HG03159 (cell line): ENCODE measurements around the gene PRPH2.
"Not testable (repeated sequence)": the region's sequence is repeated elsewhere in the genome, so short reads cannot be mapped to it uniquely, and the experiment has no call there.

ENCODE experiments used
- ATAC-seq: cut with Tn5 transposase; IDR thresholded peaks from one replicate; pipeline ENCODE4 v1.9.1; 2021; ENCODE audit warnings: mild to moderate bottlenecking, moderate library complexity; ENCODE audit not compliant: unreplicated experiment

Gene PRPH2

DNA sequence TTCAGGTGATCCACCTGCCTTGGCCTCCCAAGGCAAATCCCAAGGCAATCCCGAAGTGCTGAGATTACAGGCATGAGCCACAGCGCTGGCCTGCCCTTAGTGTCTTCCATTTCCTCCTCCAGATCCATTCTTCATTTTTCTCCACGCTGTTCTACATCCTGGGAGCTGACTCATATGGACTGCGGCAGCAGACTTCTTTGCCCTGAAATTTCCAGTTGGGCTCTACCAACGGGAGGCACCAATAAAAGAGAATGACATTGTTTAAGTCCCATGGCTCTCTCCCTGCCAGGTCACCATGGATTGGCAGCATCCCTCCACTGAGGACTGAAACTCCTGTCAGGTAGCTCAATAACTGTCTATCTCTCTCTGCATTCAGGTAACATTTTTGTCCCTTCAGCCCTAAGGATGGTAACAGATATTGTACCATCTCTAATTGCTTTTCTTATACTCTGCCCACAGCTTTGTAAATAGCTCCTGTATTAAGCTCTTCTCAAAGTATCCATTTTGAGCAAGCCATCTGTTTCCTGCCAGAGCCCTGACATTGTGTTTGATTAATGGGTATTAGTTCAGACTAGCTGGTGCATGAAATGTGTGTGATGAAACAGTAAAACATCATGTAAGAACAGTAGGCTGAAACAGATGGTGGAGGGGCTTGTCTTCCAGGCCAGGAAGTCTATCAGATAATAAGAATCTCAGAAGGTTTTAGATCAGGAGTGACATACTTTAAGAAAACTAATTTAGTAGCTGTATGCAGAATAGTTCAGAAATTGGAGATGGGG is 19.9 kb upstream of the PRPH2 start:
- ATAC-seq, result no peak

DNA sequence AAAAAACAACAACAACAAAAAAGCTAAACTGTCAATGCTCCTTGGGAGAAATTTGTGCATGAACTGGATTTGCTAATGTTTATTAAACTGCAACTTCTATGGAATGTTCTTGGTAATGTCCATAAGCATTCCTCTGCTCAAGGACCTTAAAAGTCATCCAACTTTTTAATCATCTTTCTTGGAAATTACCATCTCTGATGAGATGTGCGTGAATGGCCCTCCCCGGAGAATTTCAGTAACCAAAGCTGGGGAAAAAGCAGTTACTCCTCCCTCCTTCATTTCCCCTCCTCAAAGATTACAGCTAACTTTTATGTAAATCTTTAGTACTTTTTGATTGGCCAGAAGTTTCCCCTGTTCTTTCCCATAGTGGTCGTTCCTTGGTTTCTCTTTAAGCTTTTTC is 18.3 kb upstream of the PRPH2 start:
- no peak for ATAC-seq

DNA sequence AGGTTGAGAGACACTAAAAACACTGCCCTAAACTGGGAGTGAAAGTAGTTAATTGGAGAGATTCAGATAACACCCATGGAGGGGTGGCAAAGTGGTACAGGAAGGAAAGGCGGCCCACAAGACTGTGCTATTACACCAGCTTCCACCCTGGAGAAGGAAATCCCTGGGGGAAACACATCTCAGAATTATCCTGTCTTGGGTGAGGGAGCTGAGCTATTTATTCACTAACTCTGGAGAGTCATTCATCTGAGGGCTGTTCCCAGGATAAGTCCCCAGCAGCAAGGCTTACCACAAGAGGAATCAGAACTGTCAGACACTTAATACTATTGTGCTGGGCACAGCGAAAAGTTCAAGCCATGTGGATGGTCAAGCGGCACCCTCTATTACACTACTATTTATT is 13.6 kb upstream of the PRPH2 start:
- ATAC-seq, result no peak

DNA sequence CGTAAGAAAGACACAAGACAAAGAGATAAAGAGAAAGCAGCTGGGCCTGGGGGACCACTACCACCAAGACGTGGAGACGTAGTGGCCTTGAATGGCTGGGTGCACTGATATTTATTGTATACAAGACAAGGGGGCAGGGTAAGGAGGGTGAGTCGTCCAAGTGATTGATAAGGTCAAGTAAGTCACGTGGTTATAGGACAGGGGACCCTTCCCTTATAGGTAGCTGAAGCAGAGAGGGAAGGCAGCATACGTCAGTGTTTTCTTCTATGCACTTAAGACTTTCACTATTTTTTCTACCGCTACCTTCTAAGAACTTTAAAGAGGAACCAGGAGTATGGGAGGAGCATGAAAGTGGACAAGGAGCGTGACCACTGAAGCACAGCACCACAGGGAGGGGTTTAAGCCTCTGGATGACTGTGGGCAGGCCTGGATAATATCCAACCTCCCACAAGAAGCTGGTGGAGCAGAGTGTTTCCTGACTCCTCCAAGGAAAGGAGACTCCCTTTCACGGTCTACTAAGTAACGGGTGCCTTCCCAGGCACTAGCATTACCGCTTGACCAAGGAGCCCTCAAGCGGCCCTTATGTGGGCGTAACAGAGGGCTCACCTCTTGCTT is 11.6 kb upstream of the PRPH2 start:
- ATAC-seq, result not testable (repeated sequence)

DNA sequence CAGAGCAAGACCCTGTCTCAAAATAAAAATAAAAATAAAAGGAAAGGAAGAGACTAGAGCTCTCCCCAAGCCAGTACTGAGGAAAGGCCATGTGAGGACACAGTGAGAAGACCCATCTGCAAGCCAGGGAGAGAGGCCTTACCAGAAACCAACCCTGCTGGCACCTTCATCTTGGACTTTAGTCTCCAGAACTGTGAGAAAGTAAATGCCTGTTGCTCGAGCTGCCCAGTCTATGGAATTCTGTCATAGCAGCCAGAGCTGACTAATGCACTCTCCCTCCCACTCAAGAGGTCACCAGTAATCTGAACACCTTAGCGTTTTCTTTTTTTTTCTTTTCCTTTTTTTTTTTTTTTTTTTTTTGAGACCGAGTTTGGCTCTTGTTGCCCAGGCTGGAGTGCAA is 7.3 kb upstream of the PRPH2 start:
- ATAC-seq, result no peak

DNA sequence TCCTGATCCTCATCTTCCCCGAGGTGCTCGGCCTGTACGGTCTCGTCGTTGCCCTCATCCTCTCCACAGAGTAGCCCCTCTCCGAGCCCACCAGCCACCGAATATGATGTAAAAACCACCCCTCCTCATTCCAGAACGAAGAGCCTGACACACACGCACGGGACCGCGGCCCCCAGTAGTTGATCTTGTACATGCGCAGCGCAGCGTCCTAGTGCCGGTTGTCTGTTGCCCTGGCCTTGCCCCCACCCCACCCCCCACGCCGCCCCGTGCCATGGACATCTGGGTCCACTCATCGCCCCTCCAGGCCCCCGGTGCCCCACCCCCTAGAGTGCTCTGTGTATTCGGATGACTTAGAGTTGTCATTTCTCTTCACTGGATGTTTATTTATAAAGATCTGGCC is 5.2 kb upstream of the PRPH2 start:
- ATAC-seq, result no peak

DNA sequence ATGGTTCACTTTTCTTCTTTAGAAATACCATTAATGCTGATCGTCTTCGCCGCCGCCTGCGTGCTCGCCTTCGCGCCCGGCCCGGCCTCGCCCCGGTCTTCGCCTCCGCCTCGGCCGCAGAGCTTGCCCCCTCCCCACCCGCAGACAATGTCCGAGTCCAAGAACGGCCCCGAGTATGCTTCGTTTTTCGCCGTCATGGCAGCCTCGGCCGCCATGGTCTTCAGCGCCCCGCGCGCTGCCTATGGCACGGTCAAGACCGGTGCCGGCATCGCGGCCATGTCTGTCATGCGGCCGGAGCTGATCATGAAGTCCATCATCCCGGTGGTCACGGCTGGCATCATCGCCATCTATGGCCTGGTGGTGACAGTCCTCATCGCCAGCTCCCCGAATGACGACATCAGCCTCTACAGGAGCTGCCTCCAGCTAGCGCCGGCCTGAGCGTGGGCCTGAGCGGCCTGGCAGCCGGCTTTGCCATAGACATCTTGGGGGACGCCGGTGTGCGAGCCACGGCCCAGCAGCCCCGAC is 4.8 kb upstream of the PRPH2 start:
- peak; percentile 19 for ATAC-seq

DNA sequence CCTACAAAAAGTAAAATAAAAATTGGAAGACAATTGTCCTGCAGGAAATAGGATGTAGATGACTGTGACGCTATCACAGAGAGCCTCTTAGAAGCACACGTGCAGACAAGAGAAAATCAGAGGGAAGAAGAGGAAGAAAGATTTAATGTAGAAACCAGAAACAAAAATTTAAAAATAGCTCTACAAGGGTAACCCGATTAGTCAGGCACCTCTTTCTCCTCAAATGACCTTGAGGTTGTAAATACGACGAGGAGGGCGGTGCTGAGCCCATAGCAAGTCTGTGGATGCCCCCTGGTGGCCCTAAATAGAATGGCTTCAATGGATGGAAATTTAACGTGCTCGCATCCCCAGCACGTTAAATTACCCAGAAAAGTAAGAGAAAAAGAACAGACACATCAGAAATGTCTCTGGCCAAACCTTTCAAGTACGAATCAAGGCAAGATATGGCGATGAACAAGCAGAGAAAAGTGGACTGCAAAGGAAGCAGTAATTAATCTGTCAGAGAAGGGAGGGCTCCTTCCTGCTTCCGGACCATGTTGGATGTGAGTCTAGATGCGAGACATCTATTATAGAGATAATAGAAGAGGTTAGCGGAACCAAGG is 4.2 kb upstream of the PRPH2 start:
- ATAC-seq, result peak; percentile 86

DNA sequence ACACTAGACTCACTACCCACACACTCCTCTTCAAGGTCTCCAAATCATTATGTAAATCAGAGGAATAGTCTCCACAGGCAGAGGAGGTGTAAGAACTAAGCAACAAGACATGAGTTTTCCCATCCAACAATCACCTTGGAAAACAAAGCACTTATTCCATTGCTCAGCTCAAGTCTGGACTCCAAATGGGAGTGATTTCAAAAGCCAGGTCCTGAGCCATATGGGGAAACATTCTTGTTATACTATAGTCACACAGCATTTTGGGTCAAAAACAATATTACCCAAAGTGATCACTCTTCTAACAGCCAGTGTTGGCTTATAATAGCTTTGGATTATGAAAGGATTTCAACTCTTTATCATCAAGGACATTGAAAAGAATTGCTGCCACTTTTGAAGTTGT is 3.6 kb upstream of the PRPH2 start:
- no peak for ATAC-seq

DNA sequence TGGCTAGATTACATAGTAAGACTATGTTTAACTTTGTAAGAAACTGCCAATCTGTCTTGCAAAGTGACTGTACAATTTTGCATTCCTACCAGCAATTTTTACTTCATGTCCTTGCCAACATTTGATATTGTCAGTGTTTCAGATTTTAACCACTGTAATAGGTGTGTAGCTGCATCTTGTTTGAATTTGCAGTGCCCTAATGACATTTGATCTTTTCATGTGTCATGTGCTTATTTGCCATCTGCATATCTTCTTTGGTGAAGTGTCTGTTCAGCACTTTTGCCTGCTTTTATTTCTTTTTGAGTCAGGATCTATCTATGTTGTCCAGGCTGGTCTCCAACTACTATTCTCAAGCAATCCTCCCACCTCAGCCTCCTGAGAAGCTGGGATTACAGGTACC is 2.4 kb upstream of the PRPH2 start:
- no peak for ATAC-seq

DNA sequence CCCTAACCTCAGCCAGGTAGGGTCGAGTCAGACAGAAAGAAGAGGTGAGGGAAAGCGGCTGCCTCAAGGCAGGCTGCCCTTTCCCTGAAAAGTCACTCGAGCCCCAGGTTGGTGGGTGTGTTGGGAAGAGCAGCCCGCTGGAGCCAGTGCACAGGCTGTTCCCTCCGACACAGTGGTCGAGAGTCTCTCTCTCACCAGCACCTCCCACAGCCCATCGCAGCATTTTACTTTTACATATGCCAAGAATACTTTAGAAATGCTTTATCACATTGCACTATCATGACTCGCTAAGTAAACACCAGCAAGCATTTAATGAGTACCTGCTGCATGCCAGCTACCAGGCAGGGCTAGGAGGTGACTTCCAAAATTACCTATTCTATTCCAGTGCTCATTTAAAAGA is 1.7 kb downstream of the PRPH2 start:
- no peak for ATAC-seq

DNA sequence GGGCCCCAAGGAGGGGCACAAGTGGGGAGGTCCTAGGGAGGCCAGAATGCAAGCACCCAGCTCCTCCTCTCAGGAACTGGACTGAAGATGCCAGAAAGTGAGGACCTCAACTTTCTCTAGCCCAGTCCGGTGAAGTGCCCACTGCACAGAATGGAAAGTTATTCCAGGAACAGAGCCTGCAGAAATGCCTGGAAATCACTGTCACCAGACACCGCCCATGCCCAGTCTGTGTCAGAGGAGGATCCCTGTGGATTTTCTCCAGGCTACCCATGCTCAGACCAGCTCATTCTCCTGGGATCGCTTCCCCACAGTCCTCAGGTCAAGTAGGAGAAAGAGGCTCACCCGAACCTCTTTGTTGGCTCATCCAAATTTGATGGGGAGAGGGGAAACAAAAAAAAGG is 6.5 kb downstream of the PRPH2 start:
- no peak for ATAC-seq

DNA sequence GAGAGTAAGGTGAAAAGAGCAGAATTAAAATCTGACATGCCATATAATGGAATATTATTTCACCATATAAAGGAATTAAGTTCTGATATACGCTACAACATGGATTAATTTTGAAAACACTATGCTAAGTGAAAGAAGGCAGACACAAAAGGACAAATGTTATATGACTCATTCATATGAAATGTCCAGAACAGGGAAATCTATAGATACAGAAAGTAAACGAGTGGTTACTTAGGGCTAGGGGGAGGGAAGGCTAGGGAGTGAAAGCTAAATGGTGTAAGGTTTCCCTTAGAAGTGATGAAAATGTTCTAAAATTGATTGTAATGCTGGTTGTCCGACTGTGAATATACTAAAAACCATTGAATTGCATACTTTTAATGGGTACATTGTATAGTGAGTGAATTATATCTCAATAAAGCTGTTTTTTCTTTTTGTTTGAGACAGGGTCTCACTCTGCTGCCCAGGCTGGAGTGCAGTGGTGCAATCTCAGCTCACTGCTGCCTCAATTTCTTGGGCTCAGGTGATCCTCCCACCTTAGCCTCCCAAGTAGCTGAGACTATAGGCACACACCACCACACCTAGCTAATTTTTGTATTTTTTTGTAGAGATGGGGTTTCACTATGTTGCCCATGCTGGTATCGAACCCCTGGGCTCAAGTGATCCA is 8.2 kb downstream of the PRPH2 start:
- no peak for ATAC-seq

DNA sequence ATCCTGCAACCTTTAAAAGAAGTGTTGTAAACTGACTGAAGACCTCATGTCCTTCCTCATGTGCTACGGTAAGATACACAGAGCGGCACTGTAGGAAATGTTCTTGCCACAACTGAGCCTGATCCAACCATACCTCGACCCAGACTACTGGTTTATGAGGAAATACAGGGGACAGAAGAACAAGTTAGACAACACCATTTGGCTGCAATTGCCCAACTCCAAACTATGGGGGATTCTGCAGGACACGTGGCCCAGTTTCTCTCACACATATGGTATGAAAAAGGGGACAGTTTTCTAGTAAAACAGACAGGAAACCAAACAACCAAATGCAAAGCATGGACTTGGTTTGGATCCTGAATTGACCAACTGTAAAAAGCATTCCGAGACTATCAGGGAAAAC is 10.5 kb downstream of the PRPH2 start:
- ATAC-seq, result no peak

DNA sequence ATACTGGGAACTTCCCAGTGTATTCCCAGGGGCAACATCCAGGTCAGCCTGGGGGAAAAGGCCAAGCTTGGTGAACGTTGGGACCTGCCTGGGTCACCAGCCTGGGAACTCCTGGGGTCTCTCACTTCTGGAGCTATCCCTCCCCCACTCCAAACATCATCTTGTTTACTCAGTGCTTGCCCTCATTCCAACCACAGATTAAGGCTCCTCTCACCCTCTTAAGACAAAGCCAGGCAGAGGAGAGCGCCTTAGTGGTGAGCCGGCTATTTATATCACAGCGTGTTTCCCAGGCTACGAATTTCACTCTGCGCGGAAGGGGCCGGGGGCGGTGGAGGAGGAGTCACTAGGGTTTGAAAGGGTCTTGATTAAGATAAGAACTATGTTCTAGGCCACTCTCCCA is 12.1 kb downstream of the PRPH2 start:
- ATAC-seq, result no peak

DNA sequence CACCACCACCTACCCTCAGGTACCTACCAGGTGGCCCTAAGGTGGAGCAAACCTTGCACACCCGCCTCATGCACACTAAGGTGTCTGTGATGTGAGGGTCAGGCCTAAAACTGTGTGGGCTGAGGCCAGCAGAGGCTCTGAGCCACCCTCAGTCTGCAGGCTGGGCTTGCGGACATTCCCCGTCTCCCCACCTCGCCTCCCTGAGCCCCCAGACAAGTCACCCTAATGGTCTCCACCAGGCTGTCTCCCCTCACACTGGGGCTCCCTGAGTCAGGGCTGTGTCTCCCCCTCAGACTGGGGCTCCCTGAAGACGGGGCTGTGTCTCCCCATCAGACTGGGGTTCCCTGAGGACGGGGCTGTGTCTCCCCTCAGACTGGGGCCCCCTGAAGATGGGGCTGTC is 12.5 kb downstream of the PRPH2 start:
- no peak for ATAC-seq

DNA sequence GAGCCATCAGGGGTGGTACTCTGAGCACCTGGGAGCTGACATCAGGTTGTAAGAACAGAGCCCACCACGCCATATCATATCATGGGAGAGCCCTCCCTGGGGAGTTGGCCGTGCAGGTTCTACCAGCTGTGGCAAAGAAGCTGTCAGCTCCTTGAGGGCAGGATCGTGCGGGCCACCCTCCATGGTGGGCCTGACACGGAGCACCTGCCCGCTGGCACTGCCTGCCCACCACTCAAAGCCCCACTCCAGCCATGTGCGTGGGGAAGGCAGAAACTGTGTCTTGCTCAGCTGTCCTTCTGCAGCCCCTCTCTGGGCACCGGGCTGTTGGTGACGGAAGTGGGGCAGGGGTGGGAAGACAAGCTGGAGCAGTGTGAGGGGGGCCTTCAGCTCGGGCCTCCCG is 14.3 kb downstream of the PRPH2 start:
- no peak for ATAC-seq

DNA sequence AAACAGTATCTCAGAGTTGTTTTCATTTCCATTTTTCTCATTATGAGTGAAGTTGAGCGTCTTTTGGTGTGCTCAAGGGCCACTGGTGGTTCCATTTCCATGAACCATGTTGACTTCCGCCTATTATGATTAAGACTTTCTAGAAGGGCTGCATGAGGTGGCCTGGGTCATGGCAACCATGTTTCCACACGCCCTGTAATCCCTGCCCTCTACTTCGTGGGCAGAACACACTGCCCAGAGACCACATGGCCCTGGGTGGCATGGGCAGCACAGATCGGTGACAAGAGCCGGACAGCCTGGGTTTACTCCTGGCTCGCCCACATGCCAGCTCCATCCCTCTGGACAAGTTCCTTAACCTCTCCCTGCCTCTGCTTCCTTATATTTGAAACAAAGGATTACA is 14.8 kb downstream of the PRPH2 start:
- no peak for ATAC-seq

DNA sequence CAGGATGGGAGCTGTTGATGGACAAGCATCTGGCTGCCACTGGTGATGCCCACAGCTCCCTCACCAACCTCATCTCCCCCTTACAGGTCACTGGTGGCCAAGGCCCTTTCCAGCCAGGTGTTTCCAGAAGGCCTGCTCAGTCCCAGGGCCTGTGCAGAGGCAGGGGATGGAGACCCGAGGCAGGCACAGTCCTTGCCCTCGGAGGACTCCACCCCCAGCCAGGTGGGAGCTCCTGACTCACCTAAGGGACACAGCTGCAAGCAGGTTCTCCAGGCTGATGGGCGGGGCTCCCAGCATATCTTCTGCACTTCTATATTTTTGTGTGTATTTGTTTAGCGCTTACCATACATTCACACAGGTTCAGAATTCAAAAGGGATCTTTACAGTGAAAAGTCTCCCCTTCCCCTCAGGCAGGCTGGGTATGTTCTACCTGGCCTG is 17.4 kb downstream of the PRPH2 start:
- ATAC-seq, result no peak

DNA sequence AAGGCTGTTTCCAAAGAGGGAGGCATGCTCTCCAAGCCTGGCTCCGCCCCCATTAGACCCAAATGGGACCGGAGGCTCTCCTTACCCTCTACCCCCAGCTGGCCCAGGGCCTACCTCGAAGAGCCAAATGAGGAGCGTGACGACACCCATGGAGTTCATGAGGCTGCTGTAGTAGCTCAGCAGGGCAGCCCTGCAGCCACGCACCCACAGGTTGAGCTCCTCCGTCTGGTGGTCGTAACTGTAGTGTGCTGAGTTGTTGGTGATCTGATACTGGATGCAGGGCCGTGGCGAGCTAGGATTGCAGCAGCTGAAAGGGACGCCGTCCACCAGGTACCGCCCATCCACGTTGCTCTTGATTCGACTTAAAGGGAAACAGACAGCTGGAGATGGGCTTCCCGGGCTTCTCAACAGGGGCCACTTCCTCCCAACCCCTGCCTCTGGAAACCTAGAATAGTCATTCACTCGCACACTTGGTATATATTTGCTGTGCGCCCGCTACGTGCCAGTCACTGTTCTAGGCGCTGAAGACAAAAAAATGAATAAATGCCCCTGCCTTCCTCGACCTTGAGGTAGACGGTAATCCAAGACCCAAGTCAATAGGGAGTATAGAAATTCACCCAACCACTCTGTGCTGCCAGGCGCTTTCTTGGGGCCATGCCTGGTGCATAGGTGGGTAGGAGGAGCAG is 18.0 kb downstream of the PRPH2 start:
- ATAC-seq, result no peak

DNA sequence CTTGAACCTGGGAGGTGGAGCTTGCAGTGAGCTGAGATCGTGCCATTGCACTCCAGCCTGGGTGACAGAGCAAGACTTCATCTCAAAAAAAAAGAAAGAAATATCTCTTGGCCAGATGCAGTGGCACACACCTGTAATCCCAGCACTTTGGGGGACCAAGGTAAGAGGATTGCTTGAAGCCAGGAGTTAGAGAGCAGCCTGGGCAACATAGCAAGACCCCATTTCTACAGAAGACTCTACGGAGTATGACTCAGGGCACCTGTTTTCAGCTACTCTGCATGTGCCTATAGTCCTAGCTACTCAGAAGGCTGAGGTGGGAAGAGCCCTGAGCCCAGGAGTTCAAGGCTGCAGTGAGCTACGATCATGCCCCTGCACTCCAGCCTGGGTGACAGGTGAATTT is 19.6 kb downstream of the PRPH2 start:
- ATAC-seq, result not testable (repeated sequence)
